ENCODE measurements around the gene MAP2K5.

The MAP2K5 gene

DNA sequence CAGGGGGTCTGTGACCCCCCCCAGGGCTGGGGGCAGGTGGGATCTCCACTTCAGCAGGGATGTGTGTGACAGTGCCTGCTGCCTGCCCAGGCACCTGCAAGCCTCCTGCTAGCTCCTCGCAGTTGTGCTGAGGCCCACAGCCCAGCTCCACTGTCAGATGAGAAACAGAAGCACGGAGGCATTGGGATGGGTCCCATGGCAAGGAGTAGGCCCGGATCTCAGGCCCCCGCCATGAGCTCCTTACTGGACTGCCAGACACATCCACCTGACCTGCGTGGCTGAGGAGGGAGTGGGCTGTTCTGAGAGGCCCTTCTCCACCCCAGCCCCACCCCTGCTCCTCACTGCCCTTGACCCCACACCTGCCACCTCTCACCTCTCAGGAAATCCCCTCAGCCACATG lies 264.6 kb downstream of the MAP2K5 start:
- TF ChIP-seq CTCF (IDR thresholded peaks at IDR 0.05; ENCODE audit: low read depth, low read length) = no peak
- no peak for TF ChIP-seq POLR2A (IDR thresholded peaks at IDR 0.05; ENCODE audit: extremely low read depth, insufficient read length)
- TF ChIP-seq, protein P1, sequence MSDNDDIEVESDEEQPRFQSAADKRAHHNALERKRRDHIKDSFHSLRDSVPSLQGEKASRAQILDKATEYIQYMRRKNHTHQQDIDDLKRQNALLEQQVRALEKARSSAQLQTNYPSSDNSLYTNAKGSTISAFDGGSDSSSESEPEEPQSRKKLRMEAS (IDR thresholded peaks at IDR 0.05; ENCODE audit: low read depth, low read length) = no peak
- TF ChIP-seq MYC (IDR thresholded peaks at IDR 0.05; ENCODE audit: low read depth, low read length) = no peak
- DNase-seq (ENCODE audit: low read depth) = no peak
- no peak overlapping the region for H3K4me3 ChIP-seq (ENCODE audit: low read depth, low read length)

- DNase-seq (ENCODE audit: low read depth) = no peak
- TF ChIP-seq MYC (IDR thresholded peaks at IDR 0.05; ENCODE audit: low read depth, low read length) (no peak), CTCF (IDR thresholded peaks at IDR 0.05; ENCODE audit: low read depth, low read length) (no peak), POLR2A (IDR thresholded peaks at IDR 0.05; ENCODE audit: extremely low read depth, insufficient read length) (no peak)
- TF ChIP-seq, protein P1 (IDR thresholded peaks at IDR 0.05; ENCODE audit: low read depth, low read length) = no peak
- H3K4me3 ChIP-seq (ENCODE audit: low read depth, low read length) = no peak overlapping the region
These were observed 265.3 kb downstream of the MAP2K5 start for GRCh38 chr15:67807836-67808235.

DNA sequence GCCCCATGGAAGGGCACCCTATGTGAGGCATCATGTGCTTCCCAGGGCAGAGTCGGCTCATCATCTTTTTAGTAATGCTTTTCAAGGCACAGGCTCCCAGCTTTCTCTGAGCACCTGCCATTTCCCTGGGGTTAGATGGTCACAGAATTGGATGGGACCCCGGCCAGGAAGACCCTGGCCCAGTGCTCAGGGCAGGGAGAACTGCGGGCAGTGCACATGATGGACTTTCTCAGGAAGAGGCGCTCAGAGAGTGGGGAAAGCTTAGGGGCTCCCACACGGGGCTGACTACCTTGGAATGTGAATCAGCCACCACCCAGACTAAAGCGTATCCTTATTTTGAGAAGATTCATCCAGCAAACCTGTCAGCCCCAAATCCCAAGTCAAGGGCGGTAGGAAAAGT lies 266.3 kb downstream of the MAP2K5 start:
- DNase-seq (ENCODE audit: low read depth) = no peak
- TF ChIP-seq, protein P1 (IDR thresholded peaks at IDR 0.05; ENCODE audit: low read depth, low read length) = no peak
- no peak for TF ChIP-seq POLR2A (IDR thresholded peaks at IDR 0.05; ENCODE audit: extremely low read depth, insufficient read length)
- no peak for TF ChIP-seq MYC (IDR thresholded peaks at IDR 0.05; ENCODE audit: low read depth, low read length)
- no peak for TF ChIP-seq CTCF (IDR thresholded peaks at IDR 0.05; ENCODE audit: low read depth, low read length)
- no peak overlapping the region for H3K4me3 ChIP-seq (ENCODE audit: low read depth, low read length)

DNA sequence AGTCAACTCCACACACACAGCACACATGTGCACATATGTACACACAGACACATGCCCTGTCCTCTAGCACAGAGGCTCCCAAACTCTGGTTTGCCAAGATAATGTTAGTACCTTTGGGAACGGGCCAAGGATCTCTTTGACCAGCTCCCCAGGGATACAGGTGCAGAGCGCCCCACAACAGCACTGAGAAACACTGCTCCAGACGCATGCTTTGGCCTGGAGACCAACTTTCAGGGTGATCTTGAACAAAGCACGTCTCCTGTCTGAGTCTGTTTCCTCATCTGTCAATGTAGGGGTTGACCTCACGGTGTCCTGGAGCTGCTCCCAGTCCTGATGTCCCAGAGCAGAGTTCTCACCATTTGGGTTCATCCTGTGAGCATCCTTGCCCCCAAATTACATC lies 266.9 kb downstream of the MAP2K5 start:
- no peak for DNase-seq (ENCODE audit: low read depth)
- TF ChIP-seq POLR2A (IDR thresholded peaks at IDR 0.05; ENCODE audit: extremely low read depth, insufficient read length) (no peak), MYC (IDR thresholded peaks at IDR 0.05; ENCODE audit: low read depth, low read length) (no peak), CTCF (IDR thresholded peaks at IDR 0.05; ENCODE audit: low read depth, low read length) (no peak)
- TF ChIP-seq, protein P1 (IDR thresholded peaks at IDR 0.05; ENCODE audit: low read depth, low read length) = no peak
- H3K4me3 ChIP-seq (ENCODE audit: low read depth, low read length) = no peak overlapping the region

- H3K4me3 ChIP-seq (ENCODE audit: low read depth, low read length) = no peak overlapping the region
- TF ChIP-seq MYC (IDR thresholded peaks at IDR 0.05; ENCODE audit: low read depth, low read length) (no peak), CTCF (IDR thresholded peaks at IDR 0.05; ENCODE audit: low read depth, low read length) (no peak), POLR2A (IDR thresholded peaks at IDR 0.05; ENCODE audit: extremely low read depth, insufficient read length) (no peak)
- TF ChIP-seq, protein P1 (IDR thresholded peaks at IDR 0.05; ENCODE audit: low read depth, low read length) = no peak
- no peak for DNase-seq (ENCODE audit: low read depth)
These were observed 267.4 kb downstream of the MAP2K5 start for GRCh38 chr15:67809866-67810265.

DNA sequence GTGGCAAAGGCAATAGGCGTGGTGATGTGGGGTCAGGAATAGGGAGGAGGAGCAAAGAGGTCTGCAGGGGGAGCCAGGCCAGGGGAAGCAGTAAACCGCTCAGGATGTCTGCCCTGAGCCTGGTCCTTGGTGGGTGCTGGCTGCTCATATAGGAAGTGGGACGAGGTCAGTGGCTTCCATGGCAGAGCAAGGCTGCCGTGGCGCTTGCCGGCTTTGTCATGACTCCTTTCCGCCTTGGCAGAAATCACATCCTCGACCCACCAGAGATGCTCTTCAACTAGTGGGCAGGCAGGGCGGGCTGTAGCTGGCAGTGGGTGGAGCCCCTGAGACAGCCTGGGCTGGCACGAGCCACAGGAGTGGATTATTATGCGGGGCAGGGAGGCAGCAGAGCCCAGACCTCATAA lies 269.7 kb downstream of the MAP2K5 start:
- TF ChIP-seq MYC (IDR thresholded peaks at IDR 0.05; ENCODE audit: low read depth, low read length) (no peak), POLR2A (IDR thresholded peaks at IDR 0.05; ENCODE audit: extremely low read depth, insufficient read length) (no peak), CTCF (IDR thresholded peaks at IDR 0.05; ENCODE audit: low read depth, low read length) (no peak)
- TF ChIP-seq, protein P1 (IDR thresholded peaks at IDR 0.05; ENCODE audit: low read depth, low read length) = no peak
- DNase-seq (ENCODE audit: low read depth) = no peak
- no peak overlapping the region for H3K4me3 ChIP-seq (ENCODE audit: low read depth, low read length)
